Suppressor macrophage (primary cell): ENCODE measurements around the gene PFAS.
"Not testable (repeated sequence)": the region's sequence is repeated elsewhere in the genome, so short reads cannot be mapped to it uniquely, and the experiment has no call there.

Experiments
- DNase-seq, 4 experiments: peaks; one replicate each; pipeline ENCODE4 v3.0.0-alpha.2; 2020 to 2022

Gene PFAS

GRCh38 chr17:8225813-8226535 is 23.1 kb upstream of the PFAS start:
- DNase-seq: peak; percentile 65 to 77 (median 68)

- DNase-seq: peak; percentile 89 to 94 (median 90)
Measured at GRCh38 chr17:8226536-8227237, 22.4 kb upstream of the PFAS start.

GRCh38 chr17:8227238-8227581 is 21.9 kb upstream of the PFAS start:
- DNase-seq: no peak

GRCh38 chr17:8231701-8232100 is 17.4 kb upstream of the PFAS start:
- no peak for DNase-seq

- DNase-seq: no peak
Measured at GRCh38 chr17:8234361-8235270, 14.5 kb upstream of the PFAS start.

- no peak for DNase-seq
Measured at GRCh38 chr17:8235676-8236075, 13.4 kb upstream of the PFAS start.

GRCh38 chr17:8237175-8237574 is 11.9 kb upstream of the PFAS start:
- no peak for DNase-seq

GRCh38 chr17:8237886-8238285 is 11.2 kb upstream of the PFAS start:
- no peak for DNase-seq

GRCh38 chr17:8243827-8244226 is 5.3 kb upstream of the PFAS start:
- DNase-seq: no peak

GRCh38 chr17:8244768-8245167 is 4.3 kb upstream of the PFAS start:
- no peak for DNase-seq

GRCh38 chr17:8249621-8250500 is 772 bp downstream of the PFAS start:
- no peak for DNase-seq

- not testable (repeated sequence) for DNase-seq
Measured at GRCh38 chr17:8251411-8251810, 2.3 kb downstream of the PFAS start.

GRCh38 chr17:8253801-8254200 is 4.7 kb downstream of the PFAS start:
- peak in 2 of 4 experiments; percentile 36 to 47 for DNase-seq

GRCh38 chr17:8254881-8255280 is 5.8 kb downstream of the PFAS start:
- DNase-seq: no peak

GRCh38 chr17:8255499-8255898 is 6.4 kb downstream of the PFAS start:
- no peak for DNase-seq

- DNase-seq: no peak
Measured at GRCh38 chr17:8256291-8256690, 7.2 kb downstream of the PFAS start.

- no peak for DNase-seq
Measured at GRCh38 chr17:8256691-8257090, 7.6 kb downstream of the PFAS start.

GRCh38 chr17:8257801-8258200 is 8.7 kb downstream of the PFAS start:
- no peak for DNase-seq

- no peak for DNase-seq
Measured at GRCh38 chr17:8264320-8264719, 15.2 kb downstream of the PFAS start.

GRCh38 chr17:8264836-8265542 is 15.9 kb downstream of the PFAS start:
- no peak for DNase-seq

- no peak for DNase-seq
Measured at GRCh38 chr17:8266648-8267479, 17.8 kb downstream of the PFAS start.
